SK-N-MC (cell line): ENCODE data around the gene CFAP221.

Source experiments
- EZH2 ChIP-seq: fragments of 200-600 bp; sonication (generic); IDR thresholded peaks from one replicate; pipeline ENCODE4 v1.6.1; 2017; ENCODE audit warnings: antibody characterized with exemption
- FOXP2 ChIP-seq: optimal IDR thresholded peaks from 2 replicates; pipeline ENCODE3; 2011; ENCODE audit warnings: mild to moderate bottlenecking, moderate library complexity; ENCODE audit not compliant: insufficient read depth; ENCODE audit errors: extremely low read length, control extremely low read depth
- POLR2AphosphoS5 ChIP-seq: IDR thresholded peaks from 2 replicates; pipeline ENCODE4 v1.6.1; 2012; ENCODE audit warnings: mild to moderate bottlenecking, low read depth, low read length, borderline replicate concordance

GRCh38 chr2:119580550-119581072 lies 36.4 kb downstream of the CFAP221 start:
- TF ChIP-seq POLR2AphosphoS5 (no peak), EZH2 (no peak), FOXP2 (no peak)
